GM19455 (cell line): ENCODE data around the gene CACNA1F.

Source experiments
- ATAC-seq: cut with Tn5 transposase; IDR thresholded peaks from one replicate; pipeline ENCODE4 v1.9.1; 2021; ENCODE audit not compliant: unreplicated experiment

Gene CACNA1F

DNA sequence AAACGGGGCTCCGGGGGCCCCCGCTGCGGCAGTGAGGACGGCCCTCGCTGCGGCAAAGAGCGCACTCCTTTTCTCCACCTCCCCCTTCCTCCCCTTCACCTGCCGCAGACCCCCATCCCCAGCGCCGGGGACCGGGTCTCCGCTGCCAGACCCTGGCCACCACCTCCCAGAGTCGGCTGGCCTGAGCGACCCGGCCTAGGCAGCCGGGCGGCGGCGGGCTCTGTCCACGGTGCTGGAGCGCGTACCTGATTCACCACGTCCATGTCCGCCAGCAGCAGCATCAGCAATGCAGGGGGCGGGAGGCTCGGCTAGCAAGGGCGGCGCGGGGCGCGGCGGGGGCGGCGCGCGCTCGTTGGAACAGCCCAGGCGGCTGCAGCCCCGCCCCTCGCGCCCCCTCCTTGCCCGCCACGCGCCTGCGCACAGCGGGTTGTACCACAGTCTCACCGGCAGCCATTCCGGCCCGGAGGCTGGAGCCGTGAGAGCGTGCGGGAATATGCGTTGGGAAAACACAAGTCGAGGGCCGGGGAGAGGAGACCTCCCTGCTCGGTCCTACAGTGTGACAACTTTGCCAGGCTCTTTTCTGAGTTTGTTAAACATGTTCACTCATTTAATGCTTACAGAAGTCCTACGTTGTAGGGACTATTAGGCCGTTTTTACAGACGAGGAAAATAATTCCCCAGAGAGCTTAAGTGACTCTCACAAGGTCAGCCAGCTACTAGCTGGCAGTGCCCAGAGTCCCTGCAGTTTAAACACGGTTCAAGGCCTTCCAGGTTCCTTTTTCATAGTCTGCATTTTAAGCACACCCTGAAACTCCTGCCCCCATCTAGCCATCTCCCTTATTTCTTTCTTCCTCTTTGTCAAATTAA, 33.0 kb downstream of the CACNA1F start, which contains the start of gene SYP:
SYP (minus strand) TSS at position 288 of the 866 bp plus-strand sequence; CDS start at position 281, 7 bp downstream.
- ATAC-seq, result peak; percentile 98

DNA sequence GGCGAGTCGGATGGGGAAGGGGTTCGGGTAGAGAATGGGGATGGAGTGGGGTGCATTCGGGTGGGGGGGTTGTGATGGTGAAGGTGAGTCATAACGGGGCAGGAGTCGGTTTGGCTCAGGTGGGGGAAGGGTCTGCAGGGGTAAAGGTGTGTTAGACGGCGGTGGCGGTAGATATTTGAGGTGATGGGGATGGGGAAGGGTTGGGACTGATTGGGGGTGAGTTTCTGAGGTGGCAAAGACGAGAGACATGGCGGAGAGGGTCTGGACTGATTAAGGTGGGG, 33.9 kb downstream of the CACNA1F start:
- no peak for ATAC-seq

DNA sequence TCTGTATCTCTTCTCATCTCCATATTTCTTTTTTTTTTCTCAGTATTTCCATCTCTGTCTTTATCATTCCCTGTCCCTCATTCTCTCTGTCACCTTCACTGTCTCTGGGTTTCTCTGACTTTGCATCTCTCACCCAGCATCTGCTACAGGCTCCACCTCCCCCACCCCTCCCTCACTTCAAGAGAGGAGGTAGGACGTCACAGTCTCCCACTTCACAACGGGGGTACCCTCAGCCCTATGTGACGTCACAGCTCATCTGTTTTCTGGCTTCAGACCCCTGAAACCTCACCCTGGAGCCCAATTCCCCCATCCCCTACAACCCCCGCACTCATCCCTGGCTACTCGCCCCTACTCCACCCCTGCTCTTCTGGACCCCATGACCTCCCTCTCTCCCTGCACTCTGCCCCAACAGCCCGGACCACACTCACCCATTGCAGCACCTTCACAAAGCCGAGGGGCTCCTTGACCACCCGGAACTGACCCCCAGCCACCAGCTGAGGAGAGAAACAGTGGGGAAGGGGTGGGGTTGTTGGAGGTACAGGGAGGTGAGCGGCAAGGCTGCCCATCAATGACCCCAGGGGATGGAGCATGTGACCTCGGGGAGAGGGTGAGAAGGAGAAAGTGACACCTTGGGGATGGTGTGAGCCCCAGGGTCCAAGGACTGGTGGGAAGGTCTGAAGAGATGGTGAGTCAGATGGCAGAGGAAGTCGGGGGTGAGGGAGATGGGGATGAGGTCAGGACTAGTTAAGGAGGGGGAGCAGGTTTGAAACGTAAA, 34.4 kb downstream of the CACNA1F start:
- no peak for ATAC-seq

DNA sequence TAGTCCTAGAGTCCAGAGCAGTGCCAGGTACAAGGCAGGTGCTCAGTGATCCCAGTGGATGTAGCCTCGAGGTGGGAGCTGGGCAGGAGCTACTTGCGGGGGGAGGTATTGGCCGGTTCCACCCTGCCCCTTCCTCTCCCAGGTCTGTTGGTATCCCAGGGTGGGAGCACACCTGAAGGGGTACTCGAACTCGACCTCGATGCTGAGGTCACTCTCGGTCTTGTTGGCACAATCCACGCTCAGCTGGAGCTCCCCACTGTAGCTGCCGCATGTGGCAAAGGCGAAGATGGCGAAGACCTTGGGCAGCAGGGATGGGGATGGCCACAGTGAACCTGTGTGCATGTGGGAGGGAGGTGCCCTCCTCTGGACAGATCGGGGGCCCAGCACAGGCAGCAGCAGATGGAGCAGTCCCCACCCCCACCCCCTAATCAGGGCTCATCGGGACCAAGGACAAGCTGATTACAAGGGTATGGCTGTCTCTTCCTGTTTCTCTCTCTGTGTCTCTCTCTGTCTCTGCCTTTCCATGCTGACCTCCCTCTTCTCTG, 35.5 kb downstream of the CACNA1F start:
- no peak for ATAC-seq

DNA sequence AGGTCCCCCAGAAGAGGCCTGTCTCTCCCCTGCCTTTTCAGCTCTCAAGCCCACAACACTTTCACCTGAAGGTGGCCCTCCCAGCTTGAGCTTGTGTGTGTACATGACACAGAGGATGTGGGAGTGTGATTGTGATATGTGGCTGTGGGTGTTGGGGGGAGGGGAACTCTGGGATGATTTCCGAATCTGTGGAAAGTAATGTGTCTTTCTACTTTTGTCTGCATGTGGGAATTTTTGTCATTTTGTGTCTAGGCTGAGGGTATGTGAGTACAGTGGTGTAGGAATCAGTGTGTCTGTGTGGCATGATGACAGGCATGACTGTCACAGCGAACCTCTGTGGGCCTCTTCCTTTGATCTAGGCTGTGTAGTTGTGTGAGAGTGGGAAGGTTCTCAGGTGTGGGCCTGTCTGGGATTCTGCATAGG, 39.6 kb downstream of the CACNA1F start:
- no peak for ATAC-seq

DNA sequence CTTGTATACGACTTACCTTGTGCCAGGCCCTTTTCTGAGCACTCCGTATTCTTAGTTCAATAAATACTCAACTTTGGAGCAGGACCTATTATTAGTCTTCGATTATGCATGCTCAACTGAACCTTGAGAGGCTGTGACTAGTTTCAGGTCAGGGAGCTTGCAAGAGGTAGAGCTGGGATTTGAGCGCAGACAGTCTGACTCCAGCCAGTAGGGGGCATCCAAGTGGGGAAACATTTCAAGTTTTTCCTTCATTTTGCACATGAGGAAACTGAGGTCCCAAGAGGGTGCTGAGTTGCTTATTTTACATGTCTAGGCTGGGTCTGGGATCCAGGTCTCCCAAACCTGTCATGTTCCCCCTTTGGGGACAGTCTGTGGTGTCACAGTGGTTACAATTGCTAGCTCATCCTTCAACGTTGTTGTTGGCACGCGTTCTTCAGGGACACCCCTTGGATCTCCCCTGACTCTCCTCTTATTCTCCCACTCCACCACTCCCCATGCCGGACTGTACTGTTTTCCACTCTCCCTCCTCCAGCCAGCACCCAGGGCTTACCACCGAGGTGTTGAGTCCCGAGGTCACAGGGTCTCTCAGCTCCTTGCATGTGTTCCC, 40.3 kb downstream of the CACNA1F start:
- no peak for ATAC-seq

DNA sequence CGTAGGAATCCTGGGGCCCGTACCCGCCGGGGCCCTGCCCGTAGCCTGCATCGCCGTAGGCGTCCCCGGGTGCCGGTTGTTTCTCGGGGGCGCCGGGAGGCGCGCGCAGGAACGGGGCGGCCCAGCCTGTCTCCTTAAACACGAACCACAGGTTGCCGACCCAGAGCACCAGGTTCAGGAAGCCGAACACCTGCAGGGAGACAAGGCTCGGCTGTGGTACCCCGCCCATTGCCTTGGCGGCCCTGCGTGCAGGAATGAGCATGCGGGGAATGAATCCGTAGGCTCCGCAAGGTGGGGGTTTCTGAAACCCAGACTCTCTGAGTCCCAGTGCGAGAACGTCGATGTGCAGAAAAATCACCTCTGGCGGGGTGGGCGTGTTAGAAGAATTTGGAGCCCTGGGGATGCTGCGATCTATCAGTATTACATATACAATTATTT, 41.5 kb downstream of the CACNA1F start:
- ATAC-seq, result peak; percentile 22

DNA sequence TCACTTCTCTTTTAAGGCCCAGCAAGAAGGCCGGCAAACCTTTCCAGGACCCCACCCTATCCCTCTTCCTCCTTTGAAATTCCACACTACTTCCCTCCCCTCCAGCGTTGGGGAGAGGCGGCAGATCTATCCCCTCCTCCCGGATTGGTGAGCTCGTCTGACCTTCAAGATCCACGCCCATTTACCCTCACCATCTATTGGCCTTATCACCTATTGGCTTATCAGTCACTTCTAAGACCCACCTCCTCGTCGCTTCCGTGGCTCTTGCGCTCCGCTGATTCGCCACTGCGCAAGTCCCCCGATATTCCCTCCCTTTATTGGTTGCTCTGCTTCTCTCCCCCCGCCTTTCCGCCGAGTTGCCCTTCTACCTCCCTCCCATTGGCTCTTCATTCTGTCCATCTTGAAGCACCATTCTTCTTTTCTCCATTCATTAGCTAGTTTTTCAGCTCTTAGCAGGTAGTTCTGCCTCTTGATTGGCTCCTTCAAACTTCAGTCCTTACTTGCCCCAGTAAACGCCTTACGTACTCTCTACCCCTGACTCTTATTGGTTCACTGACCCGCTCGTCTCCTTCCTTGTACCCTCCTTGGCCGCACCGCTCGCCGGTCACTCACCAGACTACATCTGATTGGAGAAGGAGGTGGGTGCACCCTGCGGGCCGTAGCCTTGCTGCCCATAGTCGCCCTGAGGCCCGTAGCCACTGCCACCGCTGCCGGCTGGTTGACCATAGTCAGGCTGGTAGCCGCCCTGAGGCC, 42.1 kb downstream of the CACNA1F start:
- ATAC-seq, result peak; percentile 89

DNA sequence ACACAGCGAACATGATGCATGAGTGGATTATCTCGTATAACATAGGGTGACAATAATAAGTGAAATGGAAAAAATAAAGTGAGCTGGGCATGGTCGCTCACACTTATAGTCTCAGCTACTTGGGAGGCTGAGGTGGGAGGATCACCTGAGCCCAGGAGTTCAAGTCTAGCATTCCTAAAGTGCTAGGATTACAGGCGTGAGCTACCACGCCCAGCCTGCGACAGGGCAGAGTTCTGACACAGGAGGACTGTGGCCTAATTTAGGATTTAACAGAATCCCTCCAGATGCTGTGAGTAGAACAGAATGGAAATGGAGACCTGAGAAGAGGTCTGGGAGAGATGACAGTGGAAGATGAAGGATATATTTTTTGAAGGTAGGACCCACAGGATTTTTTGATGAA, 43.5 kb downstream of the CACNA1F start:
- no peak for ATAC-seq

DNA sequence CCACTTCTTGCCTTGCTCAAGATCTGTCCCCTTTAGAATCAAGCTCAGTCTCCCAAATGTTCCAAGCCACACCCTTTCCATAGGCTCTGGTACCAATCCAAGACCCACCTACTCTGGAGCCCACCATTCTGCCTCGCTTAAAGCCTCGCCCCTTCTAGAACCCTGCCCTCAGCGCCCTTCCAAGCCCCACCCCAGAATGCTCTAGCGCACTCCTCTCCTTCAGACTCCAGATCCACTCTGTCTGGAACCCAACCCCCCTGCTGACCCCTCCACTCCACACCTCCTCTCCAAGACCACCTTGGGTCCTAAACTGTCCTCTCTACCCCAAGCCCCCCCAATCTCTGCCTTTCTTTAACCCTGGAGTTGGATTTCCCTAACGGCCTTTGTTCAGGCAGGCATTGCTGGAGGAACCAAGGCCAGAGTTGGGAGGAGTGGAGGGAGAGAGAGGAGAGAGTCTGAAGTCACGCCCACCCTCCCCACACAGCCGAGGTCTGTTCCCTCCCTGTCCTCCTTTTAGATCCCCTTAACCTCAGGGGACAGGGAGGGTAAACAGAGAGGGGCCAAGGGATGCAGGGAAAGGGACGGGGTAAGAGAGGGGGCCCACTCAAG, 44.6 kb downstream of the CACNA1F start:
- ATAC-seq, result no peak

DNA sequence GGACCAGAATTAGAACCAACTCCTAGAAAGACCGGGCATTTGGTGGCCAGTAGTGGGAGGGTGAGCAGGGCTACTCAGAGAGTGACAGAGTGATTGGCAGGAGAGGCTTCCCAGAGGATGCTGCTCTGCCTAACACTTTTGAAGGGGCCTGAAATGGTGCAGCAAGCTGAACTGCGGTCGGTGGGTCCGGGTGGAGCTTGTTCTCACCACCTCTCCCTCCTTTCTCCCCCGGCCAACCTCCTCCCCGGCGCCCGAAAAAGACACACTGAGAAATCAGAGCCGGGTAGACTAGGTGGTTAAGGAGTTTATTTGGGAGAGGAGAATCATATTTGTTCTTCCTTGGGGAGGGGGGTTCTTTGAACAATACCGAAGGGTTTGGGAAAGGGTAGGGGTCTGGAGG, 45.6 kb downstream of the CACNA1F start:
- ATAC-seq, result no peak

DNA sequence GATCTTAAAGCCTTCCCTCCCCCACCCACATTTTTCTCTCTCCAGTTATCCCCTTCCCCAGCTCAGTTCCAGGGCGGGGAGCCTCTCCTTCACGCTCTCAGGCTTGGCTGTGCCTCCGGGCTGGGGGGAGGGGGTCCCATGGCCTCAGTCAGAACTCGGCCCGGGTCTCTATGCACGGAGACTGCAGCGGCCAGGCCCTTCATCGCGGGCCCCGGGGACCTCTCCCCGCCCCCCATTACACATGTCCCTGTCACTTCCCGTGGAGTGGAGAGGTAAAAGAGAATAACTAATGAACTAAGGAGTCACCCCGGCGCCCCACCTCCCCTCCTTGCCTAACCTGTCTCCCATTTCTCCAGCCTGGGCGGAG, 46.1 kb downstream of the CACNA1F start:
- no peak for ATAC-seq

DNA sequence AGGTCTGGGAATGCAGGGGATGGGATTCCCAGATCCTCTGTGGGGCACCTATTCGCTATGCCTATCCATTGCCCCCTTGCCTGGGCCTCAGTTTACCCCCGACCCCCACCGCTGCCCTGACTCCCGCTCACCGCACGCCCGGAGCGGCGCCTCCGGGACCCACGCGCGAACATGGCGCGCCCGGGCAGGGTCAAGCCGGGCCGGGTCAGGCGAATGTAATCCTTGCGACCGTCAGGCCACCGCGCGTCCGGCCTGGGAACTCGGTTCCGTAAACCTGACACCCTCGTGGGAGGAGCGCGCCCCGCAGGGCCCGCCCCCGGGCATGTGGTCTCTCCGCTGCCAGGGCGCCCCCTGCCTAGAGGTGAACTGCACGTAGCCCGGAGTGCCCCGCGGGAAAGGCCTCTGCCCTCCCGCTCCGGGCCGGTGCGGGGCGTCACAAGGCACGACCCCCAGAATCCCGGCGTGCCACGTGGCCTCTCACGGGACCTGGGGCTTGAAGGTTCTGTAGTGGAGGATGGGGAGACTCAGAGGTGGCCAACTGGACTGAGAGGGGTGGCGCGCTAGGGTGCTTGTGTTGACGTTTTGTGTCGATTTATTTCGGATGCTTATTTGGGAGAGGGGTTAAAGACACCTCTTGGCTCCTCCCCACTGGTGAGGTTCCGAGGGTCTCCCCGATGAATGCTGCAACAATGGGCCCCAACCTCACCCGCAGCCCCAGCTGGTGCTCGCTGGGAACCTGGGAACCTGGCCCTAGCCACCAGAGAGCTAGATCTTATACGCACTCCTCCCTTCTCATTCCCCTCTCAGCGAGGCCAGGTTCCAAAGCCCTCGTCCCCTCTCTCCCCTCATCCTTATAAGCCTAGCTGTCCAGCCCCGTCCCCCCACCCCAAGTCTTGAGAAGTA, 46.8 kb downstream of the CACNA1F start, which contains the start of gene PRICKLE3:
PRICKLE3 (minus strand) TSS at position 249 of the 903 bp plus-strand sequence; CDS start at position 173, 76 bp downstream.
- no peak for ATAC-seq

DNA sequence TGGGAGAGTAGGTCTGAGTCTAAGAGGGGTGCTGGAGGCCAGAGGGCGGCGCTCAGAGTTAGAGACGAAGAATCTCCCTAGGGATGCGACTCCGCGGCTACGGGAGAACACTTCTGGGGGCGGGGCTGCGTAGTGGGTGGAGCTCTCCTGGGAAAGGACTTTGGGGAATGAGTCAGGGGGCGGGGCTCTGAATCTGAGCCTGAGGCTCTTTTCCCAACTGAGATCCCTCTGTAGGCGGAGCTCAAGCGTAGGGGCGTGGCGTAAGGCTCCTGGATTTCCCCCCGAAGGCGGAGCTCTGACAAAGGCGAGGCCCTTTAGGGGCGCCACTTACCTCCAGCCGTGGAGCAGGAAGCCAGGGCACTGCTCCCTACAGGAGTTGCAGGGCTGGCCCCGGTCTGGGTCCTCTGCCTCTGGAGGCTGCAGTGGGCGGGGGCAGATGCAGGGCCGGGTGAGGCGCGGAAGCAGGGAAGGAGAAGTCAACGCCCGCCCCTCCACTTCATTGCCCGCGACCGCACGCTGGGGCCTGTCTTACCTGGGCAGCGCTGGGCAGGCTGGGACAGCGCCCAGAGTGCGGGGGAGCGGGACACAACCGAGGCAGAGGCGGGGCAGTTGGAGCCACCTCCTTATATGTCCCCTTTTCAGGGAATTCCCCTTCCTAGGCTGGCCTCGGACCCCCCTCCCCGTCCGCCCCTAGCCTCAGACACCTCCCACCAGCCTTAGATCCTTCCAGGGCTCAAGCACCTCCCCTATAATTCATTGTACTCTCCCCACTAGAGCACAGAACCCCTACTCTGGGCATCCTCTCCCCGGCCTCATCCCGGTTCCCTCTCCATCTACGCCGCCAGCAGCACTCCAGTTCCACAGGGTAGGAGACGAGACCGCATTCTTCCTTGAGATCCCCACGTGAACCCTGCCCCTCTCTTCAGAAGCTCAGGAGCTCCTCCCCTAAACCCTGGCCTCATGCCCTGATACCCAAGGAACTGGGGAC, 48.6 kb downstream of the CACNA1F start:
- peak; percentile 42 for ATAC-seq

DNA sequence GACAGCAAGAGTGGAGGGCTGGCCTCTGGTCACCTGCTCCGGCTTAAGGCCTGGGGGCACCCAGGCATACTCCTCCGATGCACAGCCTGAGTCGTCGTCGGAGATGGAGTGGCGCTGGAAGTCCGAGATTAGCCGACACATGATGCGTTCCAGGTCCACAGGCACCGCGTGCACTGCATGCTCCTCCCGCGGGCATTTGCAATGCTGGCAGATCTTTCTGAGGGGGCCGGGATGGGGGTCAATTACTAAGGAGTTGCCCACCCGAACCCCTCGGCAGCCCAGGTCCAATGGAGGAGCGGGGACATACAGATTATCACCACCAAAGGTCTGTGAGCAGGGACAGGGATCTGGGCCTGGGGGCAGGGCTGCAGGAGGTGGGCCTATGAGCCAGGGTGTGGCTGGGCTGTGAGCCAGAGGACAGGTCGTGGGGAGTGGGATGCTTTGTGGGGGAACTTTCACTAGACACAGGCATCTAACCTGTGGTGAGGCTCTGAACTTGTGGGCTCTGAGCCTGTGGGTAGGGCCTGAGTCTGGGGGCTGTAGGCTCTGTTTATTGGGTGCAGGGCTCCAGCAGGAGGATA, 49.3 kb downstream of the CACNA1F start:
- ATAC-seq, result no peak

DNA sequence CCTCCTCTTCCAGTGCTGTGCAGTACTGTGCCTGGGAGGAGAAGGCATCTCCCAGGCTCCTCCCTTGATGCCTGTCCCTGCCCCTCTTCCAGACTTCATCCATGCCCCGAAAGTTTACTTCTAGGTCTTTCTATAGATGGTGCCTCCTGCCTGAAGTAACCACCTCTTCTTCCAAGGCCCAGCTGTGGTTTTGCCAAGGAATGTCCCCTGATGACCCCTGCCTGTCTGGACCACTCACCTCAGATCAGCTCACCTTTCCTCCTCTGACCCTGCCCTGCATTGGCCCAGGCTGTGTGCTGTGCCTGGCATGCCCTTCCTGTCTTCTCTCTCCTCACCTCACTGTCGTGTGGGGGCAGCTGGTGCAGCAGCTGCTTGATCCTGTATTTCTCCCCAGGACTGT, 53.8 kb downstream of the CACNA1F start:
- ATAC-seq, result no peak

DNA sequence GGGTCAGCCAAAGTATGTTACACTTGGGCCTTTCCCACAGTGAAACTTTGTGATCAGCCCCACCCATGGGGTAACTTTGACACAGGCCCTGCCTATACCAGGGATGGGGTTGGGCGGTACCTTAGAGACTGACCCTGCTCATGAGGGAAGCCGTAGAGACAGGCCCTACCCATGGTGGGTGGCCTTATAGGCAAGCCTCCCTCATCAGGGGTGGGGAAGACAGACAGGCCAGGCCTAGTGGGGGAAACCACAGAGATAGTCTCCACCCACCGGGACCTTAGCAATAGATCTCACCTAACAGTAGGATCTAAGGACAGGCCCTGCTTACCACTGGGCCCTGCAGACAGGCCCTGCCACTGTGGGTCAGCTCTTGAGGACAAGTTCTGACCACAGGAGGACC, 54.6 kb downstream of the CACNA1F start:
- no peak for ATAC-seq
